ENCODE data around the gene PCDHGA12. TPM values are rescaled to one million over a fixed set of nuclear protein-coding genes. Genes with fewer than 3 reads are reported as not detected.
"Not testable (repeated sequence)": the region's sequence is repeated elsewhere in the genome, so short reads cannot be mapped to it uniquely, and the experiment has no call there.

Gene PCDHGA12
- total RNA-seq, 1 donor from 2014 or later = 3.6 TPM

GRCh38 chr5:141407790-141408505 is 22.4 kb upstream of the PCDHGA12 start, which contains the start of gene PCDHGB6:
Gene PCDHGB6 (plus strand): TSS chr5:141408021. CDS start chr5:141408203, 182 bp downstream.
- DNase-seq (ENCODE audit: low read depth); H3K36me3 ChIP-seq (ENCODE audit: control insufficient read depth, insufficient read depth, low read length): not testable (repeated sequence)
- TF ChIP-seq CTCF (IDR thresholded peaks at IDR 0.05; ENCODE audit: insufficient read depth, low read length, poor library complexity, severe bottlenecking) = peak; percentile 58
- Histone ChIP-seq H3K4me3 (ENCODE audit: low read depth, low read length) (peak within 1 kb of the TSS; percentile 3), H3K27me3 (ENCODE audit: control insufficient read depth, insufficient read depth, low read length) (peaks cover 15% of the 10 kb centered on the region)

GRCh38 chr5:141409598-141410306 is 20.6 kb upstream of the PCDHGA12 start:
- TF ChIP-seq CTCF (IDR thresholded peaks at IDR 0.05; ENCODE audit: insufficient read depth, low read length, poor library complexity, severe bottlenecking) = no peak
- Histone ChIP-seq H3K4me3 (ENCODE audit: low read depth, low read length) (no peak overlapping the region), H3K27me3 (ENCODE audit: control insufficient read depth, insufficient read depth, low read length) (peaks cover 15% of the 10 kb centered on the region), H3K36me3 (ENCODE audit: control insufficient read depth, insufficient read depth, low read length) (no peaks in the 10 kb centered on the region)
- no peak for DNase-seq (ENCODE audit: low read depth)

GRCh38 chr5:141411575-141411974 is 18.7 kb upstream of the PCDHGA12 start:
- Histone ChIP-seq H3K36me3 (ENCODE audit: control insufficient read depth, insufficient read depth, low read length) (no peaks in the 10 kb centered on the region), H3K27me3 (ENCODE audit: control insufficient read depth, insufficient read depth, low read length) (peaks cover 16% of the 10 kb centered on the region), H3K4me3 (ENCODE audit: low read depth, low read length) (no peak overlapping the region)
- no peak for DNase-seq (ENCODE audit: low read depth)
- TF ChIP-seq CTCF (IDR thresholded peaks at IDR 0.05; ENCODE audit: insufficient read depth, low read length, poor library complexity, severe bottlenecking) = no peak

- peak; percentile 34 for TF ChIP-seq CTCF (IDR thresholded peaks at IDR 0.05; ENCODE audit: insufficient read depth, low read length, poor library complexity, severe bottlenecking)
- H3K36me3 ChIP-seq (ENCODE audit: control insufficient read depth, insufficient read depth, low read length) = no peaks in the 10 kb centered on the region
- no peak for DNase-seq (ENCODE audit: low read depth)
- peak within 1 kb of the TSS; percentile 30 for H3K4me3 ChIP-seq (ENCODE audit: low read depth, low read length)
- peaks cover 16% of the 10 kb centered on the region for H3K27me3 ChIP-seq (ENCODE audit: control insufficient read depth, insufficient read depth, low read length)
Observed at GRCh38 chr5:141412854-141413539, 17.3 kb upstream of the PCDHGA12 start, which contains the start of gene PCDHGA10. Gene PCDHGA10 (plus strand): TSS chr5:141412987. CDS start chr5:141413176, 189 bp downstream.

- Histone ChIP-seq H3K27me3 (ENCODE audit: control insufficient read depth, insufficient read depth, low read length) (peaks cover 14% of the 10 kb centered on the region), H3K4me3 (ENCODE audit: low read depth, low read length) (peak overlapping the region; percentile 30), H3K36me3 (ENCODE audit: control insufficient read depth, insufficient read depth, low read length) (no peaks in the 10 kb centered on the region)
- TF ChIP-seq CTCF (IDR thresholded peaks at IDR 0.05; ENCODE audit: insufficient read depth, low read length, poor library complexity, severe bottlenecking) = no peak
- no peak for DNase-seq (ENCODE audit: low read depth)
Observed at GRCh38 chr5:141413540-141414069, 16.7 kb upstream of the PCDHGA12 start.

GRCh38 chr5:141414548-141415274 is 15.6 kb upstream of the PCDHGA12 start:
- DNase-seq (ENCODE audit: low read depth); H3K4me3 ChIP-seq (ENCODE audit: low read depth, low read length); H3K36me3 ChIP-seq (ENCODE audit: control insufficient read depth, insufficient read depth, low read length): not testable (repeated sequence)
- peaks cover 18% of the 10 kb centered on the region for H3K27me3 ChIP-seq (ENCODE audit: control insufficient read depth, insufficient read depth, low read length)

- peaks cover 14% of the 10 kb centered on the region for H3K27me3 ChIP-seq (ENCODE audit: control insufficient read depth, insufficient read depth, low read length)
- not testable (repeated sequence) for H3K4me3 ChIP-seq (ENCODE audit: low read depth, low read length); DNase-seq (ENCODE audit: low read depth); H3K36me3 ChIP-seq (ENCODE audit: control insufficient read depth, insufficient read depth, low read length)
Observed at GRCh38 chr5:141415275-141415618, 15.1 kb upstream of the PCDHGA12 start.

Measured in kidney epithelial cell (primary cell).